ENCODE results near the gene NYNRIN.
A peak's percentile ranks its signal among the peaks of the same experiment; 100 is the strongest.

Gene NYNRIN

GRCh38 chr14:24427537-24428508 lies 29.0 kb downstream of the NYNRIN start:
- H3K4me3 ChIP-seq: no peak overlapping the region
- H3K27ac ChIP-seq: peak overlapping the region in 9 of 21 experiments; percentile 24 to 99 (median 98)

- H3K4me3 ChIP-seq: peak overlapping the region in 2 of 7 experiments; percentile 59 to 73
These were observed 30.0 kb downstream of the NYNRIN start for GRCh38 chr14:24428628-24429394.

GRCh38 chr14:24429395-24430142 lies 30.8 kb downstream of the NYNRIN start, which contains the start of the genes CBLN3 and KHNYN:
Gene CBLN3, minus strand, starts transcription at chr14:24429668. Its CDS starts 614 bp downstream, at chr14:24429054.
Gene KHNYN, plus strand, starts transcription at chr14:24429954. Its CDS starts 777 bp downstream, at chr14:24430731.
- peak within 1 kb of the TSS; percentile 86 to 99 (median 97) for H3K27ac ChIP-seq
- peak within 1 kb of the TSS; percentile 59 to 78 (median 67) for H3K4me3 ChIP-seq

More at GRCh38 chr14:24428628-24429394, 30.0 kb downstream of the NYNRIN start:
- H3K27ac ChIP-seq: peak overlapping the region; percentile 86 to 99 (median 97)

GRCh38 chr14:24430143-24430681 lies 31.4 kb downstream of the NYNRIN start:
- Histone ChIP-seq H3K4me3 (peak overlapping the region; percentile 59 to 78 (median 67)), H3K27ac (peak overlapping the region; percentile 86 to 99 (median 97))

GRCh38 chr14:24430682-24431568 lies 32.1 kb downstream of the NYNRIN start:
- Histone ChIP-seq H3K4me3 (peak overlapping the region; percentile 59 to 78 (median 67)), H3K27ac (peak overlapping the region; percentile 18 to 99 (median 97))

- Histone ChIP-seq H3K4me3 (peak overlapping the region in 6 of 7 experiments; percentile 59 to 78 (median 68)), H3K27ac (peak overlapping the region in 20 of 21 experiments; percentile 21 to 99 (median 97))
These were observed 32.9 kb downstream of the NYNRIN start for GRCh38 chr14:24431569-24432258.

GRCh38 chr14:24432259-24433131 lies 33.7 kb downstream of the NYNRIN start:
- peak overlapping the region in 2 of 7 experiments; percentile 63 to 73 for H3K4me3 ChIP-seq
- peak overlapping the region in 13 of 21 experiments; percentile 33 to 99 (median 97) for H3K27ac ChIP-seq

GRCh38 chr14:24434036-24434435 lies 35.2 kb downstream of the NYNRIN start:
- Histone ChIP-seq H3K27ac (no peak overlapping the region), H3K4me3 (no peak overlapping the region)

GRCh38 chr14:24434676-24435075 lies 35.9 kb downstream of the NYNRIN start:
- H3K27ac ChIP-seq: peak overlapping the region in 5 of 21 experiments; percentile 9 to 42 (median 26)
- H3K4me3 ChIP-seq: no peak overlapping the region

- Histone ChIP-seq H3K4me3 (no peak overlapping the region), H3K27ac (peak overlapping the region in 8 of 21 experiments; percentile 4 to 74 (median 26))
These were observed 36.5 kb downstream of the NYNRIN start for GRCh38 chr14:24435192-24435810.

- H3K27ac ChIP-seq: peak overlapping the region in 15 of 21 experiments; percentile 2 to 74 (median 51)
- H3K4me3 ChIP-seq: no peak overlapping the region
These were observed 37.2 kb downstream of the NYNRIN start for GRCh38 chr14:24435998-24436354.

- H3K27ac ChIP-seq: peak overlapping the region in 16 of 21 experiments; percentile 2 to 74 (median 58)
- no peak overlapping the region for H3K4me3 ChIP-seq
These were observed 37.7 kb downstream of the NYNRIN start for GRCh38 chr14:24436355-24437019.

- Histone ChIP-seq H3K27ac (peak overlapping the region in 13 of 21 experiments; percentile 21 to 74 (median 60)), H3K4me3 (no peak overlapping the region)
These were observed 38.4 kb downstream of the NYNRIN start for GRCh38 chr14:24437020-24437735.

GRCh38 chr14:24437736-24438067 lies 38.9 kb downstream of the NYNRIN start:
- Histone ChIP-seq H3K27ac (peak overlapping the region in 11 of 21 experiments; percentile 24 to 74 (median 64)), H3K4me3 (no peak overlapping the region)

All from skin epidermis (tissue), 12 donors.